Retina (tissue), 1 donor: ENCODE data around the gene SIGLEC14.
"Not testable (repeated sequence)": the region's sequence is repeated elsewhere in the genome, so short reads cannot be mapped to it uniquely, and the experiment has no call there.

Experiments used
- DNase-seq: peaks from one replicate; pipeline ENCODE4 v3.0.0-alpha.2; 2016

SIGLEC14 gene

DNA sequence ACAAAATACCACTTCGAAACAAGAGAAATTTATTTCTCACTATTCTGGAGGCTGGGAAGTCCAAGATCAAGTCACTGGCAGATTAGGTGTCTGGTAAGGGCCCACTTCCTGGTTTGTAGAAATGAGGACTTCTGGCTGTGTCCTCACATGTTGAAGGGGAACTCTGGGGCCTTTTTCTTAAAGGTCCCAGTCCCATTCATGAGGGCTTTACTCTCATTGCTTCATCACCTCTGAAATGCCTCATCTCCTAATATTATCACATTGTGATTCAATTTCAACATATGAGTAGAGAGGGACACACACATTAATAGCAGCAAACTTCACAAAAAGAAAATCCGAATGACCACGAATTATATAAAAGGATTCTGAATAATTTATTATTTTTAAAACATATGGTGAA lies 21.6 kb upstream of the SIGLEC14 start:
- DNase-seq = no peak

DNA sequence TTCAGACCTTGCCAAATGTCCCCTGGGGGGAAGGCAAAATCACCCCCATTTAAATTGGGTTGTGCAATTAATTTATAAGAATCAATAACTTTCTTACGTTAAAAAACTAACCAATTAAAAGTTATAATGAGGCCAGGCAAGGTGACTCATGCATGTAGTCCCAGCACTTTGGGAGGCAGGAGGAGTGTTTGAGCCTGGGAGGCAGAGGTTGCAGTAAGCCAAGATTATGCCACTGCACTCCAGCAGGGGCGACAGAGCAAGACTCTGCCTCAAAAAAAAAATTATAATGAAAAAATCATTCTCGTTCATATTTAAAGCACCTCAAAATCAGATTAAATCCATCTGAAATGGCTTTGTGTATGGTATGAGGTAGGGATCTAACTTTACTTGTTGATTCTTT lies 18.4 kb upstream of the SIGLEC14 start:
- DNase-seq = no peak

- DNase-seq = no peak
Observed at GRCh38 chr19:51664131-51664530, 17.5 kb upstream of the SIGLEC14 start.

DNA sequence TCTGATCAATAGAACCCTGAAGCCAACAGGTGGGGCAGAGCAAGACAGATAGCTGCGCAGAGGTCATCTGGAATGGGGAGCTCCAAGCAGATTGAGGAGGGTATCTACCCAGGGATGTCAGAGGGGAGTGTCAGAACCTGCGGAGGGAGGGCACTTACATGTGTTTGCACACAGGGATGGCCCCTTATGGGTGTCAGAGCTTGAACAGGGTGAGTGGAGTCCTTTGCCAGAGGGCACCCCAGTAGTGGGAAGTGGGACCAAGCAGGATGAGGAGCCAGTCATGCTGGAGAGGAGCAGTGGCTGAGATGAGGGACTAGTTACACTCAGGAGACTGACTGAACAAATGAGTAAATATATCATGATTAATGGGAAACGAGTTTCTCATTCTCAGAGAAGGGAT lies 17.0 kb upstream of the SIGLEC14 start:
- DNase-seq = no peak

DNA sequence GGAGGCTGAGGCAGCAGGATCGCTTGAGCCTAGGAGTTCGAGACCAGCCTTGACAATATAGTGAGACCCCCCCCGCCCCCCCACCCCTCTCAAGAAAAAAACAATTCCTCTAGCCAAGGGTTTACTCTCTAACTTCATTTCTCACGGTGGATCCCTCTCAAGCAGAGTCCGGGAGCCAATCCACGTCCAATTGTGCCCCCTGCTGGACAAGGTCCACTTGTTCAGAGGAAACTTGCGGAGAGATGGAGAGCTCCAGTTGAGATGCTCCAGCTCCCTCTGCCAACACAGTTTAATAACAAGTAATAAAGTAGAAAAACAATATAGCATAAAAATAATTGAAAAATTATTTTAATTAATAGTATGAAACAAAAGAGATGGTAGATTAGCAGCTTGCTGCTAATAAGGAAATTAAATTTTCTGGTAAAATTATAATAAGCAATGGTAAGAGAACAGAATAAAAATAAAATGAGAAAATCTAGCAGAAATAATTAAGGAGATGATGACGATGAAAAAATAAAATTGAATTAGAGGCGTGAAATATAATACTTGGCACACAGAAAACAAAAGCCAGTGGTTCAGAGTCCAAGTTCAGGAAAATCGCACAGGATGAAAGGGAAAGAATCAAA lies 14.5 kb upstream of the SIGLEC14 start:
- peak; percentile 67 for DNase-seq

DNA sequence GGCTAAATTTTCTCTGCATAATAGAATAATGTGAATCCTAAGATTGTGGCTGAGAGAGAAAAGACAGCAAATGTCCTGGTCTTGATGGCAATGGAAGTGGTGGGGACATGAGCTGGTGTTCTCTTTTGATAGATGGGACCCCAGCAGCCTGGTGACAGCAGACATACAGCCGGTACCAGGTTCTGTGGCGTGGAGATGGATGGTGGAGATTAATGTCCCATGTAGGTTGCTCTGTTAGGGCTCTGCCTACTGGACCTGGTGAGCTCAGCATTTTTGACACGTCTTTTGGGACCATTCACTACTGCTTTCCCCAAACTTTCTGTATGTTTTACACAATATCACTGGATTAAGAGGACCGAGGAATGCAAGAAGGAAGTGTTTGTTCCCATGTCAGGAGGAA lies 8.2 kb upstream of the SIGLEC14 start:
- DNase-seq = no peak

DNA sequence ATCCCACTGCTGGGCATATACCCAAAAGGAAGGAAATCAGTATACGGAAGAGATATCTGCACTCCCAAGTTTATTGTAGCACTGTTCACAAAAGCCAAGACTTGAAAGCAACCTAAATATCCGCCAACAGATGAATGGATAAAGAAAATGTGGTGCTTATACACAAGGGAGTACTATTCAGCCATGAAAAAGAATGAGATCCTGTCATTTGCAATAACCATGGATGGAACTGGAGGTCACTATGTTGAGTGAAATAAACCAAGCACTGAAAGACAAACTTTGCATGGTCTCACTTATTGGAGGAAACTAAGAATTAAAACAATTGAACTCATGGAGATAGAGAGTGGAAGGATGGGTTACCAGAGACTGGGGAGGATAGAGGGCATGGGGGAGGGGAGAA lies 6.5 kb upstream of the SIGLEC14 start:
- DNase-seq = no peak

- no peak for DNase-seq
Observed at GRCh38 chr19:51652266-51652665, 5.6 kb upstream of the SIGLEC14 start.

GRCh38 chr19:51651216-51651846 lies 4.7 kb upstream of the SIGLEC14 start:
- DNase-seq = no peak

DNA sequence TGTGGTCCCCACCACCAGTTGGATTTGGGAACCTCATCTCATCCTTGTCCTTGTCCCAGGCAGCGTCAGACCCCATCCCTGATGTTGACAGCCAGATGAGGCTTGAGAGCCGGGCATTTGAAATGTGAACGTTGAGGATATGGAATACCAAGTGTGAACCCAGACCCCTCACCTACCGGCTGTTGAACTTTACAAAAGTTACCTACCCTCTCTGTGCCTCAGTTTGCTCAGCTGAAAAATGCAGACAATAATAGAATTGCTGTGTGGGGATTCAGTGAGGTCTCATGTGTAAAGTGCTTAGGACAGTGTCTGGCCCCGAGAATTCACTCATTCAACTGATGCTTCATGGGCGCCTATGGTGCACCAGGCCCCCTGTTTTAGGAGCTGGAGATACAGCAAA lies 693 bp upstream of the SIGLEC14 start:
- DNase-seq = no peak

- DNase-seq = no peak
Observed at GRCh38 chr19:51644636-51645271, 1.9 kb downstream of the SIGLEC14 start.

DNA sequence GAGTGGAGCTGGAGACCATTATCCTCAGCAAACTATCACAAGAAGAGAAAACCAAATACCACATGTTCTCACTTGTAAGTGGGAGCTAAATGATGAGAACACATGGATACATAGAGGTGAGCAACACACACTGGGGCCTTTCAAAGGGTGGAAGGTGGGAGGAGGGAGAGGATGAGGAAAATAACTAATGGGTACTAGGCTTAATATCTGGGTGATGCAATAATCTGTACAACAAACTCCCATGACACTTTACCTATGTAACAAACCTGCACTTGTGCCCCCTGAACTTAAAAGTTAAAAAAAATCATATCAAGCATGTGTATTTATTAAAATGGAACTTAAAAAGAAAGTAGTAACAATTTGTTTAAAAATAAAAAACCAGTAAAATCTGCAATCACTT lies 5.0 kb downstream of the SIGLEC14 start:
- no peak for DNase-seq

- DNase-seq = no peak
Observed at GRCh38 chr19:51640386-51640785, 6.2 kb downstream of the SIGLEC14 start.

DNA sequence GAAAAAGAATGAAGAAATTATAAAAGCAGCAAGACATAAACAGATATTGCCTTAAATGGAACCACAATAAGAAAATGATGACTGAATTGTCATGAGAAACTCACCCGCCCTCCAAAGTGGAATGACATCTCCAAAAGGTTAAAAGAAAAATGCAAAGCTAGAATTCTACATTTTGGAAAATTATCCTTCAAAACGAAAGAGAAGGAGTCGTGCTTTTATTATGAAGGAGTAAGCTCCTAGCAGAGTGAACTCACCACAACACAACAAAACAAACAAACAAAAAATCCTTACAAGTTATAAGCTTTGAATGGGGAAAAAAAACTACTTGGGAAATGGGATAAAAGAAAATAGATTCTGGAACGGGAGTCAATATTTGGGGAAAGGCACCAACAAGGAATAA lies 6.7 kb downstream of the SIGLEC14 start:
- DNase-seq = no peak

- no peak for DNase-seq
Observed at GRCh38 chr19:51637362-51637978, 9.2 kb downstream of the SIGLEC14 start.

- DNase-seq = no peak
Observed at GRCh38 chr19:51632126-51632525, 14.5 kb downstream of the SIGLEC14 start.

DNA sequence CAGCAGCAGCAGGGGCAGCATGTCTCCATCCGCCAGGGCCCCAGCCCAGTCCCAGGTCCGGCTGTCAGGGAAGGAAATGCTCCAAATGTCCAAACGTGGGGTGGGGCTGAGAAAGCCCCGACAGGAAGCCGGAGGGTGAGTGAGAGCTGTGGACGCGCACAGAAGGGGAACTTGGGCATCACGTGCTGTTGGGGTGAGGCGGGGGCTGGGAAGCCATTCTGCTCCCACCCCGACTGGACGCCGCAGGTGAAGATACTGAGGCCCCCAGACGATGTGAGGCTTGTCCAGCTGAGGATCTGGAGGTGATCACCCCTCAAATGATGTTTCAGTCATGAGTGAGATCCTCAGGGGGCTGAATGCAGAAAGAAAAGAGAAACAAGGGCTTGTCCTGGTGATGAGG lies 16.3 kb downstream of the SIGLEC14 start, which contains the start of gene SIGLEC5:
SIGLEC5 (minus strand) TSS at position 87 of the 400 bp plus-strand sequence; CDS start at position 21, 66 bp downstream.
- DNase-seq = not testable (repeated sequence)

GRCh38 chr19:51628153-51628939 lies 18.3 kb downstream of the SIGLEC14 start:
- no peak for DNase-seq

- DNase-seq = peak; percentile 27
Observed at GRCh38 chr19:51627491-51628138, 19.0 kb downstream of the SIGLEC14 start.

DNA sequence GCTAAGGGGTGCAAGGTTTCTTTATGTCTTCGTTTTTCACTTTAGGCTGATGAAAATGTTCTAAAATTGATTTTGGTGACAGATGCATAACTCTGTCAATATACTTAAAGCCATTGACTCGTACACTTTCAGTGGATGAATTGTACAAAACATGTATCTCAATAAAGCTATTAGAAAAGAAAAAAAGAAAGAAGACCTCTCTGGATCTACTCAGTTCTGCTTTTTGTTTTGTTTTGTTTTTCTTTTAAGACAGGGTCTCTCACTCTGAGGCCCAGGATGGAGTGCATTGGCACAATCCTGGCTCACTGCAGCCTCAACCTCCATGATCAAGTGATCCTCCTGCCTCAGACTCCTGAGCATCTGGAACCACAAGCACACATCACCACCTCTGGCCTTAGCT lies 19.9 kb downstream of the SIGLEC14 start:
- no peak for DNase-seq

GRCh38 chr19:51621178-51621577 lies 25.4 kb downstream of the SIGLEC14 start:
- DNase-seq = no peak

DNA sequence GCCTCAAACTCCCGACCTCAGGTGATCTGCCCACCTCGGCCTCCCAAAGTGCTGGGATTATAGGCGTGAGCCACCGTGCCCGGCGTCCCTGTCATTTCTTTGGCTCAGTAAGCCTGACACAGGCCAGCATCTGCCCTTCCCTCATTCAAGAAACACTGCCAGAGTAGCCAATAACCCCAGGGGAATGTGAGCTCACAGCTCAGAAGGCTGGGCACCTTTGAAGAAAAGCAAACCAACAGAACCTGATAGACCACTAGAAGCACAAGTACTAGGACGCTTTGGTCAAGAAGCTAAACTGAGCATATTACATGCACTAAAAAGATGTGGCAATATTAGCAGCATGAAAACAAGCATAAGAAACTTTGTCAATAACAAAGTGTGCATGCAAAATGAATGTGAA lies 30.6 kb downstream of the SIGLEC14 start:
- DNase-seq = no peak

- no peak for DNase-seq
Observed at GRCh38 chr19:51614789-51615188, 31.8 kb downstream of the SIGLEC14 start.
